ENCODE measurements around the gene HUS1B.
"Not testable (repeated sequence)": the region's sequence is repeated elsewhere in the genome, so short reads cannot be mapped to it uniquely, and the experiment has no call there.

Gene HUS1B

DNA sequence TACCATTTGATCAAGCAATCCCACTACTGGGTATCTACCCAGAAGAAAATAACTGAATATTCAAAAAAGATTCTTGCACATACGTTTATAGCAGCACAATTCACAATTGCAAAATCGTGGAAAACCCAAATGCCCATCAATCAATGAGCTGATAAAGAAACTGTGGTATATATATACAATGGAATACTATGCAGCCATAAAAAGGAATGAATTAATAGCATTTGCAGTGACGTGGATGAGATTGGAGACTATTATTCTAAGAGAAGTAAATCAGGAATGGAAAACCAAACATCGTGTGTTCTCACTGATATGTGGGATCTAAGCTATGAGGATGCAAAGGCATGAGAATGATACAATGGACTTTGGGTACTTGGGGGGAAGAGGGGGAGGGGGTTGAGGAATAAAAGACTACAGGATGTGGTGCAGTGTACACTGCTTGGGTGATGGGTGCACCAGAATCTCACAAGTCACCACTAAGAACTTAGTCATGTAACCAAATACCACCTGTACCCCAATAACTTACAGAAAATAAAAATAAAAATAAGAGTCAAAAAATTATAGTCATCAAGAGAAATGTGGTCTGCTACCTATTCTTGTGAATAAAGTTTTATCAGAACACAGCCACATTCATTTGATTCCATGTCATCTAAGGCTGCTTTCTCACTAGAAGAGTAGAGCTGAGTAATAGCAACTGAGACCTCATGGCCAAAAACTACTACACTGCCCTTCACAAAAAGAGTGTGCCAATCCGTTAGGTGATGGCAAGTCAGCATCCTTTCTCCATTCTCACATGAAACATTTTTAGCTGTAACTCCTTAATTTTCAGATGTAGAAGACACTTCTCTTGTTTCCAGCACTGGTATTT, 8.7 kb upstream of the HUS1B start:
- TF ChIP-seq, protein P1, sequence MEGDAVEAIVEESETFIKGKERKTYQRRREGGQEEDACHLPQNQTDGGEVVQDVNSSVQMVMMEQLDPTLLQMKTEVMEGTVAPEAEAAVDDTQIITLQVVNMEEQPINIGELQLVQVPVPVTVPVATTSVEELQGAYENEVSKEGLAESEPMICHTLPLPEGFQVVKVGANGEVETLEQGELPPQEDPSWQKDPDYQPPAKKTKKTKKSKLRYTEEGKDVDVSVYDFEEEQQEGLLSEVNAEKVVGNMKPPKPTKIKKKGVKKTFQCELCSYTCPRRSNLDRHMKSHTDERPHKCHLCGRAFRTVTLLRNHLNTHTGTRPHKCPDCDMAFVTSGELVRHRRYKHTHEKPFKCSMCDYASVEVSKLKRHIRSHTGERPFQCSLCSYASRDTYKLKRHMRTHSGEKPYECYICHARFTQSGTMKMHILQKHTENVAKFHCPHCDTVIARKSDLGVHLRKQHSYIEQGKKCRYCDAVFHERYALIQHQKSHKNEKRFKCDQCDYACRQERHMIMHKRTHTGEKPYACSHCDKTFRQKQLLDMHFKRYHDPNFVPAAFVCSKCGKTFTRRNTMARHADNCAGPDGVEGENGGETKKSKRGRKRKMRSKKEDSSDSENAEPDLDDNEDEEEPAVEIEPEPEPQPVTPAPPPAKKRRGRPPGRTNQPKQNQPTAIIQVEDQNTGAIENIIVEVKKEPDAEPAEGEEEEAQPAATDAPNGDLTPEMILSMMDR (conservative IDR thresholded peaks at IDR 0.05; ENCODE audit: control insufficient read depth, insufficient read depth, low read depth, low read length), result no peak
- no peak for DNase-seq (ENCODE audit: low read depth)
- H3K4me3 ChIP-seq (ENCODE audit: control insufficient read depth, low read depth, low read length), result no peak overlapping the region

DNA sequence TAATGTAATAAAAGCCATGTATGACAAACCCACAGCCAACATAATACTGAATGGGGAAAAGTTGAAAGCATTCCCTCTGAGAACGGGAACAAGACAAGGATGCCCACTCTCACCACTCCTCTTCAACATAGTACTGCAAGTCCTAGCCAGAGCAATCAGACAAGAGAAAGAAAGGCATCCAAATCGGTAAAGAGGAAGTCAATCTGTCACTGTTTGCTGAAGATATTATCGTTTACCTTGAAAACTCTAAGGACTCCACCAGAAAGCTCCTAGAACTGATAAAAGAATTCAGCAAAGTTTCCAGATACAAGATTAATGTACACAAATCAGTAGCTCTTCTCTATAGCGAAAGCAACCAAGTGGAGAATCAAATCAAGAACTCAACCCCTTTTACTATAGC, 6.9 kb upstream of the HUS1B start:
- H3K4me3 ChIP-seq (ENCODE audit: control insufficient read depth, low read depth, low read length); DNase-seq (ENCODE audit: low read depth): not testable (repeated sequence)

DNA sequence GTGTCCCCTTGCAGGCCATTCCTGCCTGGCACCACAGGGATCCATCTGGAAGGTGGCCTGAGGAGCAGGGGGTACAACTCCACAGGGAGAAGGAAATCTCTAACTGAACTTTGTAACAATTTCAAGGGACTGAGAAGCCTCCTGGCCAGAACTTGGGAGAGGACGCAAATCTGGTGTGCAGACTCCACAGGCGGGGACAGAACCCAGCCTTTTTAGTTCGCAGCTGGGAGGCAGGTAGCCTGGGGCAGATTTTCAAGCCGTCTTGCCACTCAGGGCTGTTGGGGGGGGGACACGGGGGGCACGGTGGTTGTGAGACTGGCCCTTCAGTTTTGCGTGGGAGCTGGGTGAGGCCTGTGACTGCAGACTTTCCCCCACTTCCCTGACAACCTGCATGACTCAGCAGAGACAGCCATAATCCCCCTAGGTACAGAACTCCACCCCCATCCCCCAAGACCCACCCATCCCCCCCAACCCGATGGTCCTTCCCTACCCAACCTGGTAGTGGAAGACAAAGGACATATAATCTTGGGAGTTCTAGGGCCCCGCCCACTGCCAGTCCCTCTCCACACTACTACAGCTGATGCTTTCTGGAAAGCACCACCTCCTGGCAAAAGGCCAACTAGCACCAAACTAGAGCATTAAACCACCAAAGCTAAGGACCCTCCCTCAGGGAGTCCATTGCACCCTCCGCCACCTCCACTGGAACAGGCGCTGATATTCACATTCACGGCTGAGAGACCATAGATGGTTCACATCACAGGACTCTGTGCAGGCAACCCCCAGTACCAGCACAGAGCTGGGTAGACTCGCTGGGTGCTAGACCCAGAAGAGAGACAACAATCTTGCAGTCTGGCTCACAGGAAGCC, 3.0 kb upstream of the HUS1B start:
- TF ChIP-seq, protein P1 (conservative IDR thresholded peaks at IDR 0.05; ENCODE audit: control insufficient read depth, insufficient read depth, low read depth, low read length), result no peak
- DNase-seq (ENCODE audit: low read depth), result no peak
- H3K4me3 ChIP-seq (ENCODE audit: control insufficient read depth, low read depth, low read length), result no peak overlapping the region

DNA sequence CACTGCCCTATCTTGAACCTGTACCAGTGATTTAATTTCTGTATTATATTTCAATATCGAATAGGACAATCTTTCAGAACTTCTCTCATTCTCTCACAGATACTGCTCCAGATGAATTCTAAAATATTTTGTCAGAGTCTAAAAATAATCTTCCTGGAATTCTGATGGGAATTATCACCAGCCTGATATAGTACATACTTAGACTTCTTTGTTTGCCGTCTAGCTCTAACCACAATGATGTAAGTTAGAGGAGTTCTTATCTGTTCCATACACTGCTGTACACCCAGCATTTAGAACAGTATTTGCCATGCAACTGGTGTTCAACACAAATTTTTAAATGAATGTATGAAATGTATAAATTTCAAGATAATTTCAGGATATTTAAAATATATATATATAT, 1.3 kb upstream of the HUS1B start:
- TF ChIP-seq, protein P1 (conservative IDR thresholded peaks at IDR 0.05; ENCODE audit: control insufficient read depth, insufficient read depth, low read depth, low read length), result no peak
- peak; percentile 30 for DNase-seq (ENCODE audit: low read depth)
- no peak overlapping the region for H3K4me3 ChIP-seq (ENCODE audit: control insufficient read depth, low read depth, low read length)

DNA sequence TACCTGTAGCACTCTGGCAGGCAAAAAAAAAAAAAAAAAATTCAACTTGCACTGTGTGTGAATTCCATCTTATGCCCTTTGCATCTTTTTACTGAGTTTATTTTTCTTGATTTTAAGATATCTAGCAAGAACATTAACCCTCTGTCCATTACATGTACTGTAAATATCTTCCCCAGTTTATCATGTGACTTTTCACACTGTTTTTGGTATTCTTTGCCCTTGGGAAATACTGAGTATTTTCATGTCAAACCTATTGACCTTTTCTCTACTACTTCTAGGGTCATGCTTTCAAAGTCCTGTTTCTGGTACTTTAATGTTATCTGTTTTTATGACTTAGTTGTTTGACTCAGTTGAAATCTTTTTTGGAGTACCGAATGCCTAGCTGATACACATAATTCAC, 843 bp upstream of the HUS1B start:
- no peak overlapping the region for H3K4me3 ChIP-seq (ENCODE audit: control insufficient read depth, low read depth, low read length)
- no peak for DNase-seq (ENCODE audit: low read depth)
- TF ChIP-seq, protein P1 (conservative IDR thresholded peaks at IDR 0.05; ENCODE audit: control insufficient read depth, insufficient read depth, low read depth, low read length), result no peak

DNA sequence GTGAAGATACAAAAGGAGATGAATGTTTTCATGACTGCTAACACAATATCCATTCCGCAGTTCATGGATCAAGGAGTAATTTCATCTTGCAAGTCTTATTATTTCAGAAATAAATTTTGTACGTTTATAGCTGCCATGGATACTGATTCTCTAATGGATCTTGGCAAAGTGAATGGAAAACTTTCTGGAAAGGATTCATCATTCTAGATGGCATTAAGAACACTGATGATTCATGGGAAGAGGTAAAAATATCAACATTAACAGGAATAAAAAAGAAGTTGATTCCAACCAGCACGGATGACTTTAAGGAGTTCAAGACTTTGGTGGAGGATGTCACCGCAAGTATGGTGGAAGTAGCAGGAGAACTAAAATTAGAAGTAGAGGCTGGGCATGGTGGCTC, 2.8 kb downstream of the HUS1B start:
- TF ChIP-seq, protein P1 (conservative IDR thresholded peaks at IDR 0.05; ENCODE audit: control insufficient read depth, insufficient read depth, low read depth, low read length), result no peak
- no peak overlapping the region for H3K4me3 ChIP-seq (ENCODE audit: control insufficient read depth, low read depth, low read length)
- DNase-seq (ENCODE audit: low read depth), result peak; percentile 28

DNA sequence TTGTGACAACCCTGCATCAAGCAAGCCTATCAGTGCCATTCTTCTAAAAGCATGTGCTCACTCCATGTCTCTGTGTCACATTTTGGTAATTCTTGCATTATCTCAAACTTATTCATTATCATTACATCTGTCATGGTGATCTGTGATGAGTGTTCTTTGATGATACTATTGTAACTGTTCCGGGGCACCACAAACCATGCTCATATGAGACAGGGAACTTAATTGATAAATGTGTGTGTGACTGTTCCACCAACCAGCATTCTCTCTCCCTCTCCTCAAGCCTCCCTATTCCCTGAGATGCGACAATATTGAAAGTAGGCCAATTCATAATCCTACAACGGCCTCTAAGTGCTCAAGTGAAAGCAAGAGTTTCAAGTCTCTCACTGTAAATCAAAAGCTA, 4.0 kb downstream of the HUS1B start:
- TF ChIP-seq, protein P1 (conservative IDR thresholded peaks at IDR 0.05; ENCODE audit: control insufficient read depth, insufficient read depth, low read depth, low read length), result no peak
- no peak overlapping the region for H3K4me3 ChIP-seq (ENCODE audit: control insufficient read depth, low read depth, low read length)
- DNase-seq (ENCODE audit: low read depth), result no peak

All from fibroblast of mammary gland (primary cell).